NOMO-1 treated with DMSO at 0.1 percent for 48 hours (cell line): Measurements from ENCODE around the gene MCU.
"Not testable (repeated sequence)": the region's sequence is repeated elsewhere in the genome, so short reads cannot be mapped to it uniquely, and the experiment has no call there.

Experiments used
- DNase-seq: peaks from one replicate; lab custom pipeline; 2025; ENCODE audit not compliant: unreplicated experiment; lab: John Stamatoyannopoulos, UW

MCU gene, protein sequence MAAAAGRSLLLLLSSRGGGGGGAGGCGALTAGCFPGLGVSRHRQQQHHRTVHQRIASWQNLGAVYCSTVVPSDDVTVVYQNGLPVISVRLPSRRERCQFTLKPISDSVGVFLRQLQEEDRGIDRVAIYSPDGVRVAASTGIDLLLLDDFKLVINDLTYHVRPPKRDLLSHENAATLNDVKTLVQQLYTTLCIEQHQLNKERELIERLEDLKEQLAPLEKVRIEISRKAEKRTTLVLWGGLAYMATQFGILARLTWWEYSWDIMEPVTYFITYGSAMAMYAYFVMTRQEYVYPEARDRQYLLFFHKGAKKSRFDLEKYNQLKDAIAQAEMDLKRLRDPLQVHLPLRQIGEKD

DNA sequence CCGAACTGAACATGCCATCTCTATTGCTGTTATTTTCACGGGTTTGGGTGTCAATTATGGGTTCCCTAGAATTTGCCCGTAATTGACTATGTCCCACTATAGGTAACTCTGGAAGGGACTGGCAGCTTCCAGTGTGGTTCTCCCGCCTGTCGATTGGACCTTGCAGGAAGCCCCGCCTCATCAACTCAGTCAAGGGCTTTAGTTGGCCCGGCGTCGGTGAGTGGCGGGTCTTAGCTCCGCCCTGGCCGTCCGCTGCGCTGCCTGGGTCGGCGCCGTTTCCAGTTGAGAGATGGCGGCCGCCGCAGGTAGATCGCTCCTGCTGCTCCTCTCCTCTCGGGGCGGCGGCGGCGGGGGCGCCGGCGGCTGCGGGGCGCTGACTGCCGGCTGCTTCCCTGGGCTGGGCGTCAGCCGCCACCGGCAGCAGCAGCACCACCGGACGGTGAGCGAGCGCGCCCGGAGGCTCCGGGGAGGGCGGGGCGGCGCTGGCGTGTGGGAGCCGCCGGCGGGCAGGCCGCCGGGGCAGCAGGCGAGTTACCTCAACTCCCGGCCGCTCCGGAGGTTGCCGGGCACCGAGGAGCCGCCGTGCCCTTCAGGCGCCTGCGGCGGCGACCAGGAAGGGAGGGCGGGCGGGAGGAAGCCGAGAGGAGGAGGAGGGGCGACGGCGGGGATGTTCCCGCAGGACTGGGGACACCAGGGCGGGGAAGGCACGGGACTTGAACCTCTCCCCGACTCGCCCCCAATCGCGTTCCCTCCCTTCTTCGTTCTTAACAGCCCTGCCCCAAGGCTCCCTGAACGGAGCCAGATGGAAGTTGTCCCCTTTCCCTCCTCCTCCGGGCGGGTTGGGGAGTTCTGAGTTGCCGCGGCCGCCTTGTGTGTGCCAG is at the start of gene MCU:
Gene MCU, plus strand, starts transcription at position 281 of the 881 bp plus-strand sequence. Its CDS starts 9 bp downstream, at position 290.
- peak; percentile 93 for DNase-seq

DNA sequence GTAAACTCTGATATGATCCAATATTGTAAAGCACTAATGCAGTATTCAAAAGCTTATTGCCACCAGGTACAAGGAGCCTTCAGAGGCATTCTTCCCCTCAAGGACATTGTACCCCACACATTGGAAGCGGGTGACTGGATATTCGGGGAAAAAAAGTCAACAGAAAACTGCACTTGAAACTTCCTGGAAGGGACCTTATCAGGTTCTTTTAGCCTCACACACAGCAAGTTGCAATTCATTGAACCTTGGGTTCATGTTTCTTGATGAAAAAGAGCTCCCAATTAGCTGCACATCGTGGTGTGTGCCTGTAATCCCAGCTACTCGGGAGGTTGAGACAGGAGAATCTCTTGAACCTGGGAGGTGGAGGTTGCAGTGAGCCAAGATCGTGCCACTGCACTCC is 49.6 kb upstream of the MCU start:
- no peak for DNase-seq

DNA sequence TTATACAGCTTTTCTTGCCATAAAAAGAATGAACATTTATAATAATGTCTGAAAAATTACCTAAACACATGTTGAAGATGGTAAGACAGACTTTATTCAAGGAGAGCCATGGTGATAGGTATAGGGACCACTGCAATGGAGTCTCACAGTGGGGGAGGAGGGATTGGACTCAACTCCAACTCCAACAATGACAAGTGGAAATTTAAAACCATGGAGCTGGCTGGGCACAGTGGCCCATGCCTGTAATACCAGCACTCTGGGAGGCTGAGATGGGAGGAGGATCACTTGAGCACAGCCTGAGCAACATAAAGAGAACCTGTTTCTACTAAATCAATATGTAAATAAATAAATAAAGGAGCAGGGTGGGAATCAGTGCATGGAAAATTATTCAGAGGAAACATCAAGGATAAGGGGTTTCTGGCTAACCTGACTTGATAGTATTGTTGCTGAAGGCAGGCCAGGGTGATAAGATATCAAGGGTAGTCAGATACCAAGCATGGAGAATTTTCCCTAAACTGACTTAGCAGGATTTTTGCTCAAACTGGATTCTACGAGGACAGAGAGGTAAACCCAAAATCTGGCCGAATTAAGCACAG is 46.6 kb upstream of the MCU start:
- no peak for DNase-seq

DNA sequence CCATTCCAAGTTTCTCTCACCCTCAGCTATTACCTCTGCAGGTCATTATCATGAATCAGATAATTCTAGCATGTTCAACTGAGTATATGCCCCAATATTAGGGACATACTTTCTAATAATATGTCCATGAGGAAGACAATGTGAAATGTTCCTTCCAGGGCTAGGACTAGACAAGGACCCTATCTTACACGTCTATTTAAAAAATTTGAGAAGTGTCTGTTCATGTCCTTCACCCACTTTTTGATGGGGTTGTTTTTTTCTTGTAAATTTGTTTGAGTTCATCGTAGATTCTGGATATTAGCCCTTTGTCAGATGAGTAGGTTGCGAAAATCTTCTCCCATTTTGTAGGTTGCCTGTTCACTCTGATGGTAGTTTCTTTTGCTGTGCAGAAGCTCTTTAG is 45.0 kb upstream of the MCU start:
- DNase-seq, result not testable (repeated sequence)

DNA sequence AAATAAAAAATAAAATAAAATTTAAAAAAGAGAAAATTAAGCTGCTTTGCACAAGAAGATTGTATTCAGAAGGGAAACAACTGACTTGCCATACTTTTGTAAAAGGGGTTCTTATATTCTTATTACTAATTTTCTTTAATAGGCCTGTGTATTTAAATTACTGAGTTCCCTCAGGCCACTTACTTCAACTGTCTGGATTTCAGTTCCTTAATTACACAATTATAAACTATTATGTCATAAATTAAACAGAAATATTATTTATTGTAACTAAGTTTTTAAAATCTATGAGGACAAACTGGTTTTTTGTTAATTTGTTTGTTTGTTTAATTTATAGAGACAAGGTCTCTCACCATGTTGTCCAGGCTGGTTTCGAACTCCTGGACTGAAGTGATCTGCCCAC is 43.6 kb upstream of the MCU start:
- DNase-seq, result peak; percentile 45

DNA sequence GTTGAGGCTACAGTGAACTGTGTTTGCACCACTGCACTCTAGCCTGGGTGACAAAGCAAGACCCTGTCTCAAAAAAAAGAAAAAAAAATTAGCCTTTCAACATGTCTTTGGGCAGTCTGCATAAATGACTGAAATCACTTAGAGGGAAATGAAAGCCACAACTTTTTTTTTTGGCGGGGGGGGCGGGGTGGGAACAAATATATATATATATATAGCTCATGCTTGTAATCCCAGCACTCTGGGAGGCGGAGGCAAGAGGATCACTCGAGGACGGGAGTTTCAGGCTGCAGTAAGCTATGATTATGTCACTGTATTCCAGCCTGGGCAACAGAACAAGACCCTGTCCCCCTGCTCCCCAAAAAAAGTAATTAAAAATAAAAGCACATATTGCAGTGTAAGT is 42.7 kb upstream of the MCU start:
- peak; percentile 54 for DNase-seq

DNA sequence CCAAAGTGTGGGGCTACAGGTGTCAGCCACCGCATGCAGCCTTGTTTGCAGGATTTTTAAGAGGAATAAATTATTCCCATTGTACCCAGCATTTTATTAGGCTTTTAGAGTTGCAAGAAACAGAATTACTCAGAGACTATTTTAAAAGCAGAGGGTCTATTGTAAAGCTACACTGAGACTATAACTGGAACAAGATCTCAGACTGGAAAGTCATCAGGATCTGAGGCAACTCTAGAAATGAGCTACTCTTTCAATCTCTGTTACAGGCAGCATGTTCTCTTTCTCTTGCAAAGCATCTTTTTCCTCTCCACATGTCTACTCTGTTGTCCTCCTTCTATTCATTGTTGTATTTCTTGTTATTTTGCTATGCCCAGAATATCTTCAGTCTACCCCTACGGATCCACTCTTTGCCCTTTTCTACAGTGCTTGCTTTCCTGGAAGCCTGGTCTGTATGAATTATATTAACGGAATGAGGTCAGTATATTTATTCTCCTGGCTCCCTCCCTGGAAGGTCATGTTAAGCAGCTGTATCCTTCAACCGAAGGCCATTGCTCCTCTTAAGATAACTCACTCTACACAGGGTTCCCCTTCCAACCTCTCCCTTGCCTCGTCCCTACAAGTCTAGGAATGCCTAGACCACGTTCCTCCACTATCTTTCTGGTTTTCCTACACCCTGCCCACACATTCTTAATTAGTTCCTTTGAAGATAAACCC is 38.4 kb upstream of the MCU start:
- DNase-seq, result no peak

DNA sequence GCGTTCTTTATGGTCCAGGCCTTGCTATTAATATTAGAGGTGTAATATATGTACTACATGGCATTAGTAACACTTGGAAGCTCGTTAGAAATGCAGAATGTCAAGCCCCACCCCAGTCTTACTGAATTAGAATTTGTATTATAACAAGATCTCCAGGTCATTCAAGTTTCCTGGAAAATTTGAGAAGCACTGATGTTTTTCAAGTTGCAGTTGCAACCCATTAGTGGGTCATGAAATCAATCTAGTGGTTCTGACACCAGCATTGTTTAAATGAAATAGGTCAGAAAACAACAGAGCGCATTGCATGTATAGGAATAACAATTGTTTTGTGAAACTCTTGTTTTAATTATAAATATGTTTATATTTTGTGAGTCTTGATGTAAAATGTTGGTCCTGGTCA is 37.2 kb upstream of the MCU start:
- DNase-seq, result no peak

DNA sequence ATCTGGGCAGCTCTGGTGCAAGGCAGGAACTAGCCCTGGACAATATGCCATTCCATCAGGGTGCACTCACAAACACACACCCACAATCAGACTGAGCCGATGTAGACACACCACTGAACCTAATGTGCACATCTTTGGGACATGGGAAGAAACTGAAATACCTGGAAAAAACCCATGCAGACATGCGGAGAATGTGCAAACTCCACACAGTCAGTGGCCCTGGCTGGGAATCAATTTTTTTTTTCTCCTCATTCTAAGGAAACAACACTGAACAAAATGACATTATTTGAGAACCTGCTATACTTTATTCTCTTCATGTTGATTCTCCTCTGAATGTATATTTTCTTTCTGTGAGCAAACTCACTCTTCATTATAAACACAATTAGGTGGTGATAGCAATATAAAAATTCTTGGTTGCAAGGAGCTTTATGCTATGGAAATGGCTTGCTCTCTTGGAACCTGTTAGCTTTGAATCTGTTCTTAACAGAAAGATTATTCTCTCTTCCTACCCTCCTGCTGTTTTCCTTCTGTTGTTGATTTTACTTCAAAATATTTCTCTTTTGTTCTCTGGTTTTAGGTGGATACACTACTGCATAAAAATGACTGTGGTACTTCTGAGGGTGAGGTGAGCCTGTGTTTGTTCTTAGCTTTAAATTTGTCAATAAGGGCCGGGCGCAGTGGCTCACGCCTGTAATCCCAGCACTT is 33.1 kb upstream of the MCU start:
- no peak for DNase-seq

DNA sequence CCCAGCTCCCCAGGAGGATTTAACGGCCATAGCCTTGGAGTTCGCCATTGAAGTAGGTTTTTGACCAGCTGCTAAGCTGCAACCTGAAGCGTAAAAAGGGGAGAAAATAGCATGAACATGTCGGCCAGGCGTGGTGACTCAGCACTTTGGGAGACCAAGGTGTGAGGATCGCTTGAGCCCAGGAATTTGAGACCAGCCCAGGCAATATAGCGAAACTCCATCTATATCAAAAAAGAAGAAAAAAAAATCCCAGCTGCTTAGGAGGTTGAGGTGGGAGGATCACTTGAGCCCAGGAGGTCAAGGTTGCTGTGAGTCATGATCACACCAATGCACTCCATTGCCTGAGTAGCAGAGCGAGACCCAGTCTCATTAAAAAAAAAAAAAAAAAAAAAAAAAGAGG is 32.2 kb upstream of the MCU start:
- no peak for DNase-seq

DNA sequence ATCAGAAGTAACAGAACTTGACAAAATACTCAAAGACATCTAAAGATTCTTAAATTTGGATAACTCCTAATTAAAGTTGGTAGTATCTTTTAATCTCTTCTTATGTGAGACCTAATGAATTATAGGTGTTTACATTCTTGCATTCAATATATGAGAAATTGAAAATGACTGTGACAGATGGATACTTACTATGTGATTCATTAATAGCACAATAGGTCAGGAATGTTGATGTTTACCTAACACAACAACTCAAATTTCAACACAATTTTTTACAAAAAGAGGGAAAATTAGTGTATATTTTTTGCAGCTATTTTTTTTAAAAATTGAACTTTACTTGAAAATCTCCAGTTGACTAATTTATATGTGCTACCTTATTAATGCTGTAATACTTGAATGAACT is 31.7 kb upstream of the MCU start:
- no peak for DNase-seq

DNA sequence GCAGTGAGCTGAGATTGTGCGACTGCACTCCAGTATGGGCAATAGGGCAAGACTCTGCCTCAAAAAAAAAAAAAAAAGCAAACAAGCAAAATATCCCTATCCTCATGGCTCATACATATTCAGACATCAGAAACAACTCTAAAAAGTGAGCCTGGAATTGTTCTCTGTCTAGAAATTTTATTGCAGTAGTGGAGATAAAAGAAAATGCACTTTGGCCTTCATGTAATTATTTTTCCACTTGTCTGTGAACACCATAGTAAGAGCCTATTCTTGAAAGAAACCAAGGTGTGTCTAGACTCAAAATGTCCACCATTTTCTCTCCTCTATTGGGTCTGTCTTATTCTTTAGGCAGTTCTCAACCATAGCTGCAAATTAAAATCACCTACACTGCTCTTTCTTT is 30.5 kb upstream of the MCU start:
- no peak for DNase-seq

DNA sequence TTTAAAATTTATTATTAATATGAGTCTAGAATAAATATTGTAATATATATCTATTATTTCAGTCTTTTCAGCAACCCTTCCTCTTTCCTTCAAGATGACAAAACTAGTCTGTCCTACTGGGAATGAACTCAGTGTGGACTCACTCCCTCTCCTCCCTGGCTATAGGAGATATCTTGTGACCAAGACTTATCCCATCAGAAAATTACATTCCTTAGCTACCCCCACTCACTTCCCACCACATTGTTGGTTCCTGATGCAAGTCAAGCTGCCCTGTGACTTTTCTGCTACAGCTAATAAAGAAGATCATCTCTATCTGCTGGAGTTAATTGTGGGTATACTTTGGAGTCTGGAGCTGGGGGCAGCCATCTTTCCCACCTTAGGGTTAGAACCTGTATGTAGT is 28.0 kb upstream of the MCU start:
- DNase-seq, result no peak

DNA sequence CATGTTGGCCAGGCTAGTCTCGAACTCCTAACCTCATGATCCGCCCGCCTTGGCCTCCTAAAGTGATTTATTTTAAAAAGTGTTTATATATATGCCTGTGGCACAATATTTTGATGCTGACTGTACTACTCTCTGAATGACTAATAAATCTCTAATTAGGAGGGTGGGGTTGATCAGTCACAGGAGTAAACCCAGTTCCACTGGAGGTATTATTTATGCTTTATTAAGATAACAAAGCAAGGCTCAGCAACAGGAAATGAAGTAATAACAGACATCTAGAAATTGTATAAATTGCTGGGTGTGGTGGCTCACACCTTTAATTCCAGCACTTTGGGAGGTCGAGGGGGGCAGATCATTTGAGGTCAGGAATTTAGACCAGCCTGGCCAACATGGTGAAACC is 26.0 kb upstream of the MCU start:
- no peak for DNase-seq

DNA sequence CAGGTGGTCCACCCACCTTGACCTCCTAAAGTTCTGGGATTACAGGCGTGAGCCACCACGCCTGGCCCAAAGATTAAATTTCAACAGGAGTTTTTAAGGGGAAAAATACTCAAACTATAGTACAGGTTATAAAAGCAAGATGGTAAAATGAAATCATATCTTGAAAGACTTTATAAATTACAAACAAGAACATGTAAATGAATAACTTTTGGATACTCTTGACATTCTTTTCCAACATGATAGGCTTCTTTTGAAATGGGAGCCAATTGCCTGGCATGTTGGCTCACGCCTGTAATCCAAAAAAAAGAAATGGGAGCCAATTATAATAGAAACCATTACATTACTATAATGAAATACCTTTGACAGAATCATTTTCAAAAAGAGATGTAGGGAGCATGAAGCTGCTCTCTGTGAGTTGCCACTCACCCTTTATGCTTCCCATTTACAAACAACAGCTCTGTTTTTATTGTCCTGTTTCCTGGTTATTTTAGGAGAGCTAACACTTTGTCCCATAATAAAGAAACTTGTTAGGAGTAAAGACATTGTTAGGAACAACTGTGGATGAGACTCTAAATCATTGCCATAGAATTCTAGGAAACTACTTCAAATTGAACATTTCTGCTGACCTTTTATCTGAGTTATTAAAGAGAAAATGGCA is 24.6 kb upstream of the MCU start:
- DNase-seq, result no peak

DNA sequence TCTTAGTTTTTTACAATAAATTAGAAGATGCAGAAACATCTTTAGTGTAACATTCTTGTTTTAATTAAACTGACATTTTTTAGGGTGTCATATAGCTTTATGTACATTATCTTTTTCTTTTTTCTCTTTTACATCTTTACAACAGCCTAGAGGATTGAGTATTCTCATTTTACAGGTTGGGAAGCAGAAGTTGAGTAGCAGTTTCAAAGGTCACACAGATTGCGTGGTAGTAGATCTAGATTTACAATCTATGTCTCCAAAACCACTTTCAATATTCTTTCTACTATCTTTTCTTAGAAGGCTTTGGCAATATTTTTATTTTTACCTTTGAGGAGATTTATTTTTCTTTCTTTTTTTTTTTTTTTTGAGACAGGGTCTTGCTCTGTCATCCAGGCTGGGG is 18.7 kb upstream of the MCU start:
- DNase-seq, result no peak

DNA sequence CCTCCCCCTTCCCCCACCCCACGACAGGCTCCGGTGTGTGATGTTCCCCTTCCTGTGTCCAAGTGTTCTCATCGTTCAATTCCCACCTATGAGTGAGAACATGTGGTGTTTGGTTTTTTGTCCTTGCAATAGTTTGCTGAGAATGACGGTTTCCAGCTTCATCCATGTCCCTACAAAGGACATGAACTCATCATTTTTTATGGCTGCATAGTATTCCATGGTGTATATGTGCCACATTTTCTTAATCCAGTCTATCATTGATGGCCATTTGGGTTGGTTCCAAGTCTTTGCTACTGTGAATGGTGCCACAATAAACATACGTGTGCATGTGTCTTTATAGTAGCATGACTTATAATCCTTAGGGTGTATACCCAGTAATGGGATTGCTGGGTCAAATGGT is 17.8 kb upstream of the MCU start:
- not testable (repeated sequence) for DNase-seq

DNA sequence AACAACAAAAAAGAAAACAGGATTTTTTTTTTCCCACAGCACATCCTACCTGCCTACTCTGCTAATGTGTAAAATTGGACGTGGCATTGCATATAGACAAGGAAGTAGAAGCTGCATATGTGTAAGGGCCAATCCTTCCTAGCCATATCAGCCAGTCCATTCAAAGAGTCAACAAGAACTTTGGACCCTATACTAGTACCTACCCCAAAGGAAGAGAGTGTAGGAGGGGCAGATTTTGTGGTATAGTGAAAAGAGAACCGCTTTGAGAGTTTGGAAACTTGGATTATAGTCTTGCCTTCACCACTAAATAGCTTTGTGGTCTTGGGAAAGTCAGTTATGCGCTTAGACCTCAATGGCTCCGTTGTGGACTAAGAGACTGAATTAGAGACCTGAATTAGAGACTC is 12.1 kb upstream of the MCU start:
- DNase-seq, result no peak

DNA sequence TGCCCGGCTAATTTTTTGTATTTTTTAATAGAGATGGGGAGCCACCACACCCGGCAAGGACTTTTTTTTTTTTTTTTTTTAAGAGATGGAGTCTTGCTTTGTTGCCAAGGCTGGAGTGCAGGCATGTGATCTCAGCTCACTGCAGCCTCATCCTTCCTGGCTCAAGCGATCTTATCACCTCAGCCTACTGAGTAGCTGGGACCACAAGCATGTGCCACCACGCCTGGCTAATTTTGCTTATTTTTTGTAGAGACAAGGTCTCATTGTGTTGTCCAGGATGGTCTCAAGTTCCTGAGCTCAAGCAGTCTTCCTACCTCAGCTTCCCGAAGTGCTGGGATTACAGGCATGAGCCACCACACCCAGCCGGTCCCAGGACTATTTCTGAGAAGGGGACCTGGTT is 9.3 kb upstream of the MCU start:
- no peak for DNase-seq

DNA sequence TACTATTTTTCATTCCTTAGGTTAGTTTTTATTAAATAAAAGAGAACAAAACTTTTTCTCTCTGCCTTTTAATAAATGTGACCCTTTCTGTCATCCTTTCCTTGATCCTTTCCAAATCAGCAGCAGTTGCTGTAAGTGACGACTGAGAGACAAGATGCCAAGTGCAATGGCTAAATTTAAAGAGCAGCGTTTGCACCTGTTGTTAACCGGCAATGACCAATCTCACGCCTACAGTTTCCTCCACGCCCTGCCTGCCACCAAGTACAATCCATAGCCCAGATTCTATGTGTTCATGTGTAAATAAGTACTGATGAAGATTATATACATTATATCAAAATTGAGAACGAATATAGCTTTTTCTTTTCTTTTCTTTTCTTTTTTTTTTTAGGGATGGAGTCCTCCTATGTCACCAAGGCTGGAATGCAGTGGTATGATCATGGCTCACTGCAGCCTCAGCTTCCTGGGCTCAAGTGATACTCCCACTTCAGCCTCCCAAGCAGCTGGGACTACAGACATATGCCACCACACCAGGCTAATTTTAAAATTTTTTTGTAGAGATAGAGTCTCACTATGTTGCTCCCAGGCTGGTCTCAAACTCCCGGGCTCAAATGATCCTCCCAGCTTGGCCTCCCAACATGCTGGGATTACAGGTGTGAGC is 6.5 kb upstream of the MCU start:
- no peak for DNase-seq
